SU-DHL-6 (cell line): ENCODE data around the gene MON2.

Experiments
- CTCF ChIP-seq: fragments of 200-600 bp; sonication (generic); IDR thresholded peaks from one replicate; pipeline ENCODE4 v1.5.1; 2017; ENCODE audit warnings: antibody characterized with exemption, mild to moderate bottlenecking, low read length, moderate library complexity; ENCODE audit not compliant: insufficient read depth, poor library complexity, severe bottlenecking
- EZH2phosphoT487 ChIP-seq: fragments of 200-600 bp; sonication (generic), shearing (Covaris generic); conservative IDR thresholded peaks from 2 replicates; pipeline ENCODE4 v1.6.1; 2018; ENCODE audit warnings: mild to moderate bottlenecking, antibody characterized with exemption, low read length, moderate library complexity, mixed read lengths

- TF ChIP-seq CTCF = no peak
- no peak for TF ChIP-seq EZH2phosphoT487
Observed at GRCh38 chr12:62520361-62520760, 53.7 kb downstream of the MON2 start.
